ENCODE data around the gene NOL4L. TPM values are rescaled to one million over a fixed set of nuclear protein-coding genes. Genes with fewer than 3 reads are reported as not detected.
A peak's percentile ranks its signal among the peaks of the same experiment; 100 is the strongest.

The NOL4L gene
- total and polyA plus RNA-seq, 2 experiments from 2014 or later: 35.6 to 42.9 TPM

DNA sequence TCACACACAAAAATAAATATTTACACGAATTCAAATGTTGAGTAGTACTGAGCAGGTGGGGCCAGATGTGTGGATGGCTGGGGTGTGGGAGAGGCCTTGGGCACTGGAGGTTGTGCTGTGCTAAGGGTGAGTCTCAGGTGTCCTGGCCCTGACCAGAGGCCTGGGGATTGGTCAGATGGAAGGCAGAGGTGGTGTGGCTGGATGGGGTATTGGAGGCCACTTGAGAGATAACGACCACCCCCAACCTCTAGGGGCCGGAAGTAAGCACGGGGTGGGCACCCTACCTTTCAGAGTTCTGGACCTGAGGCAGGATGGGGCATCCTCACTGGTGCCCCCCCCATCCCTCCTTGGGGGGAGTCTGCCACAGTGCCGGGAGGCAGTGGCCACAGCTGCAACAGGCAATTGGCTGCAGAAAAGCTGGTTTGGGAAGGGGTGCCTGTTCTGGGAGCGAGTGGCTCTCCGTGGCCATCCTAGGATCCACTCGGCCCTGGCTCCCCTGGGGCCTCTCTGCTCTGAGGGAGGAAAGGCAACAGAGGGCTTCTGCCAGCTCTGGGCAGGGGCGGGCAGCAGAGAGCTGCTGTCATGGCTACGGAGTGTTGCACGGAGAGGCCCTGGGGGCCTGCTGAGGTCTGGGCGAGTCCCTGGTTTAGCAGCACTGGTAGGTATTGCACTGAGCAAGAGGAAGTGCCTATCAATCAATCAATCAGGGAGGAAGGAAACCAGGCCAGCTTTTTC, 139.4 kb downstream of the NOL4L start:
- Histone ChIP-seq H3K27me3 (no peaks in the 10 kb centered on the region), H3K27ac (peak overlapping the region; percentile 8), H4K20me1 (ENCODE audit: insufficient read depth, poor library complexity, severe bottlenecking) (peaks cover 17% of the 10 kb centered on the region), H3K4me1 (ENCODE audit: insufficient read depth) (peaks cover 20% of the 10 kb centered on the region), H3K4me2 (no peak overlapping the region), H3K9me3 (ENCODE audit: low read depth) (no peaks in the 10 kb centered on the region), H3K4me3 (no peak overlapping the region), H3K36me3 (replicated peaks; ENCODE audit: insufficient read depth, low read depth) (no peaks in the 10 kb centered on the region), H2AFZ (no peak overlapping the region), H3K79me2 (peaks cover 38% of the 10 kb centered on the region), H3K9me2 (replicated peaks; ENCODE audit: insufficient read depth) (no peaks in the 10 kb centered on the region)
- TF ChIP-seq, protein P1, sequence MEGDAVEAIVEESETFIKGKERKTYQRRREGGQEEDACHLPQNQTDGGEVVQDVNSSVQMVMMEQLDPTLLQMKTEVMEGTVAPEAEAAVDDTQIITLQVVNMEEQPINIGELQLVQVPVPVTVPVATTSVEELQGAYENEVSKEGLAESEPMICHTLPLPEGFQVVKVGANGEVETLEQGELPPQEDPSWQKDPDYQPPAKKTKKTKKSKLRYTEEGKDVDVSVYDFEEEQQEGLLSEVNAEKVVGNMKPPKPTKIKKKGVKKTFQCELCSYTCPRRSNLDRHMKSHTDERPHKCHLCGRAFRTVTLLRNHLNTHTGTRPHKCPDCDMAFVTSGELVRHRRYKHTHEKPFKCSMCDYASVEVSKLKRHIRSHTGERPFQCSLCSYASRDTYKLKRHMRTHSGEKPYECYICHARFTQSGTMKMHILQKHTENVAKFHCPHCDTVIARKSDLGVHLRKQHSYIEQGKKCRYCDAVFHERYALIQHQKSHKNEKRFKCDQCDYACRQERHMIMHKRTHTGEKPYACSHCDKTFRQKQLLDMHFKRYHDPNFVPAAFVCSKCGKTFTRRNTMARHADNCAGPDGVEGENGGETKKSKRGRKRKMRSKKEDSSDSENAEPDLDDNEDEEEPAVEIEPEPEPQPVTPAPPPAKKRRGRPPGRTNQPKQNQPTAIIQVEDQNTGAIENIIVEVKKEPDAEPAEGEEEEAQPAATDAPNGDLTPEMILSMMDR (IDR thresholded peaks at IDR 0.05; ENCODE audit: poor library complexity): no peak
- TF ChIP-seq EZH2 (IDR thresholded peaks at IDR 0.05; ENCODE audit: borderline replicate concordance) (no peak), EZH2phosphoT487 (IDR thresholded peaks at IDR 0.05; ENCODE audit: low read depth, severe bottlenecking, unreplicated experiment) (no peak)
- peak; percentile 61 for DNase-seq (ENCODE audit: low spot score)
- 62% methylated on average over 12 of the region's 12 CpGs for WGBS (ENCODE audit: low lambda C conversion rate, missing lambda C conversion rate)

DNA sequence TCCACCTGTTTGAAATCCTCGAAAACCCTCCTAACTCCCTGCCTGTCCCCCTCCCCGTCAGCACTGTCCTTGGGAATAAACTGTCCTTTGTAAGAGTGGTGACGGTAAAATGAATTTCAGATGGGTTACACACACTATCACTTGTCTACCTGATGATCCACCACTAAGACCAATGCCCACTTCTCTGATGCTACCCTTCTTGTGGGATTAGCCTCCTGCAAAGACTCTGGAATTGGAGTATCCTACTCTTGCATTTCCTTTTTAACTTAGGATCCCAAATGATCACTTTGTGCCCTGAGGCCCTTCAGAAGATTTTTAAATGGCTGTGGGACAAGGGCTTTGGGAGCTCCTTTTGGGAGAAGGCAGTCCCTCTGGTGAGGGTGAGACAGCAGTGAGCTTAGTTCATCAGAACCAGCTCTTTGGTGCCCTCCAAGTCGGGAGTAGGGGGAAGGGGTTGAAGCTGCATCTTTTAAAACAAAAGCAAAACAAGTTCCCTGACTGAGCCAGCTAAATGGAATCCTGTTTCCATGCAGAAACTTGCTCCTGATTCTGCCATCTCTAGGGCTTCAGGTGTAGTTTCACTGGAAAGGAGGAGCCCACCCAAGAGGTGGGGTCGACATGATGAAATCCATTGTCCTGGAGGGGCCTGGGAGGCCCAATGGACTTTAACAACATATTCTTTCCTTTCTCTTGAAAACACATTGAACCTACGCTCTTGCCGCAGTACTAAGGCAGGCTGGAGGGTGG, 140.5 kb downstream of the NOL4L start:
- Histone ChIP-seq H3K4me2 (no peak overlapping the region), H3K9me2 (replicated peaks; ENCODE audit: insufficient read depth) (no peaks in the 10 kb centered on the region), H4K20me1 (ENCODE audit: insufficient read depth, poor library complexity, severe bottlenecking) (peaks cover 17% of the 10 kb centered on the region), H3K36me3 (replicated peaks; ENCODE audit: insufficient read depth, low read depth) (no peaks in the 10 kb centered on the region), H3K4me3 (no peak overlapping the region), H3K9me3 (ENCODE audit: low read depth) (no peaks in the 10 kb centered on the region), H3K27me3 (no peaks in the 10 kb centered on the region), H3K27ac (peak overlapping the region; percentile 8), H3K4me1 (ENCODE audit: insufficient read depth) (peaks cover 21% of the 10 kb centered on the region), H2AFZ (no peak overlapping the region), H3K79me2 (peaks cover 44% of the 10 kb centered on the region)
- WGBS (ENCODE audit: low lambda C conversion rate, missing lambda C conversion rate): 85% methylated on average over 7 of the region's 7 CpGs
- TF ChIP-seq EZH2 (IDR thresholded peaks at IDR 0.05; ENCODE audit: borderline replicate concordance): no peak
- TF ChIP-seq, protein P1 (IDR thresholded peaks at IDR 0.05; ENCODE audit: poor library complexity): no peak
- no peak for TF ChIP-seq EZH2phosphoT487 (IDR thresholded peaks at IDR 0.05; ENCODE audit: low read depth, severe bottlenecking, unreplicated experiment)
- DNase-seq (ENCODE audit: low spot score): no peak

DNA sequence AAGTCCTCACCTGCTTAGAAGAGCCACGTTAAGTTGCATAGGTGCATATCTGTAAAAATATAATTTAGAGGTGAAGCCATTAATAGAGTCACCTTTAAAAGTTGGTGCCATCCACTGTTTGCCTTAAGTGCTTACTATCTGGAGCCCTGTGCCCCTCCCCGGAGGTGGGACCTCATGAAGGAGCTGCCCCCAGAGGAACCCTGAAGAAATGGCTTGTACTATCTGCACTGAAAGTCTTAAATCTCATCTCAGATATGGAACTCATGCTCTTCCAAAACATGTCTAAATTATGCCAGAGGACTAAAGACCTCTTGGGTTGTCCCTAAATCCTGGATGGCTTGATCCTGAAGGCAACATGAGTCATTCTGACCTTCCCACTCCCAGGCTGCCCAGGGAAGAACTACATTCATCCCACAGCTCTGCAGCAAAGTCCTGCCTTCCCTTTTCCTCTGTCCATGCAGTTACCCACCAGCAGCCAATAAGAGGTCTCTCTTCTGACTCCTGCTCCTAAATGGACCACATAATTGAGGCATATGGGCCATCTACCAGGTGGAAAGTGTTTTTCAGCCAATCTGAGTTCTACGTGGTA, 141.7 kb downstream of the NOL4L start:
- Histone ChIP-seq H3K36me3 (replicated peaks; ENCODE audit: insufficient read depth, low read depth) (no peaks in the 10 kb centered on the region), H3K9me3 (ENCODE audit: low read depth) (no peaks in the 10 kb centered on the region), H3K9me2 (replicated peaks; ENCODE audit: insufficient read depth) (no peaks in the 10 kb centered on the region), H3K79me2 (peaks cover 49% of the 10 kb centered on the region), H3K4me2 (no peak overlapping the region), H3K4me3 (no peak overlapping the region), H2AFZ (no peak overlapping the region), H3K4me1 (ENCODE audit: insufficient read depth) (peaks cover 21% of the 10 kb centered on the region), H3K27me3 (no peaks in the 10 kb centered on the region), H4K20me1 (ENCODE audit: insufficient read depth, poor library complexity, severe bottlenecking) (peaks cover 11% of the 10 kb centered on the region), H3K27ac (peak overlapping the region; percentile 14)
- 86% methylated on average over 3 of the region's 3 CpGs for WGBS (ENCODE audit: low lambda C conversion rate, missing lambda C conversion rate)
- peak; percentile 26 for DNase-seq (ENCODE audit: low spot score)
- no peak for TF ChIP-seq EZH2phosphoT487 (IDR thresholded peaks at IDR 0.05; ENCODE audit: low read depth, severe bottlenecking, unreplicated experiment)
- TF ChIP-seq EZH2 (IDR thresholded peaks at IDR 0.05; ENCODE audit: borderline replicate concordance): no peak
- TF ChIP-seq, protein P1 (IDR thresholded peaks at IDR 0.05; ENCODE audit: poor library complexity): no peak
